Erythroblast (primary cell): ENCODE results near the gene C6orf89.

Experiments
- GATA1 ChIP-seq: IDR thresholded peaks from 2 replicates; pipeline ENCODE4 v1.6.1; 2011; ENCODE audit warnings: low read depth, mild to moderate bottlenecking, control low read depth, low read length, moderate library complexity
- POLR2A ChIP-seq: IDR thresholded peaks from 2 replicates; pipeline ENCODE4 v1.6.1; 2011; ENCODE audit warnings: mild to moderate bottlenecking, low read length

GRCh38 chr6:36976007-36976264 lies 90.2 kb downstream of the C6orf89 start:
- no peak for TF ChIP-seq POLR2A
- no peak for TF ChIP-seq GATA1
